ENCODE results near the gene TENM4.

GRCh38 chr11:78926633-78927338, 514.0 kb downstream of the TENM4 start:
- TF ChIP-seq FOXA1 (IDR thresholded peaks at IDR 0.05) = no peak
- no peak for TF ChIP-seq FOXM1 (IDR thresholded peaks at IDR 0.05; ENCODE audit: borderline replicate concordance)
- TF ChIP-seq TARDBP (IDR thresholded peaks at IDR 0.05) = no peak
- TF ChIP-seq SUZ12 (IDR thresholded peaks at IDR 0.05) = no peak
- TF ChIP-seq ZNF384 (IDR thresholded peaks at IDR 0.05) = no peak
- no peak for TF ChIP-seq SP1 (IDR thresholded peaks at IDR 0.05)
- no peak for TF ChIP-seq NFRKB (IDR thresholded peaks at IDR 0.05)
- no peak for TF ChIP-seq ARNT (IDR thresholded peaks at IDR 0.05)
- no peak for TF ChIP-seq HDGF (IDR thresholded peaks at IDR 0.05; ENCODE audit: borderline replicate concordance)
- no peak for TF ChIP-seq L3MBTL2 (conservative IDR thresholded peaks at IDR 0.05)
- no peak for TF ChIP-seq BHLHE40 (IDR thresholded peaks at IDR 0.05; ENCODE audit: borderline replicate concordance)
- TF ChIP-seq FOXK2 (IDR thresholded peaks at IDR 0.05) = no peak
- TF ChIP-seq CTBP1 (IDR thresholded peaks at IDR 0.05; ENCODE audit: borderline replicate concordance) = no peak
- no peak for TF ChIP-seq LEF1 (IDR thresholded peaks at IDR 0.05; ENCODE audit: borderline replicate concordance)

All from HEK293T (cell line).